Peyer's patch (tissue), 4 donors: ENCODE results near the gene PF4V1.

Experiments used
- CTCF ChIP-seq, 6 experiments: fragments of 450-650 bp in 4 of 6; fragments of 200-600 bp in 2 of 6; sonication (generic) in 1 of 6; IDR thresholded peaks; one replicate each; pipeline ENCODE4 v1.5.1; 2017 to 2019; ENCODE audit warnings: antibody characterized with exemption in 6 of 6, mild to moderate bottlenecking in 3 of 6, moderate library complexity in 1 of 6
- POLR2A ChIP-seq, 2 donors: fragments of 450-650 bp; IDR thresholded peaks; one replicate each; pipeline ENCODE4 v1.5.1; 2017; ENCODE audit warnings: antibody characterized with exemption in 2 of 2, mild to moderate bottlenecking in 2 of 2, moderate library complexity in 2 of 2

GRCh38 chr4:73860917-73861316 is 7.8 kb downstream of the PF4V1 start:
- TF ChIP-seq CTCF (IDR thresholded peaks at IDR 0.05) (no peak), POLR2A (IDR thresholded peaks at IDR 0.05) (no peak)
